Mammary epithelial cell (primary cell): Measurements from ENCODE around the gene CNTN5.

Source experiments
- EZH2 ChIP-seq: IDR thresholded peaks from 2 replicates; pipeline ENCODE4 v1.6.1; 2012; ENCODE audit warnings: low read length, inconsistent platforms, borderline replicate concordance
- TF ChIP-seq, protein P1 (sequence below), 2 donors: IDR thresholded peaks in 1 of 2; conservative IDR thresholded peaks in 1 of 2; 2 replicates each; pipeline ENCODE4 v1.5.1; 2011 to 2012; ENCODE audit warnings: inconsistent platforms in 2 of 2, low read length in 2 of 2, mild to moderate bottlenecking in 2 of 2, control low read depth in 1 of 2, low read depth in 1 of 2; ENCODE audit not compliant: insufficient read depth in 1 of 2; ENCODE audit errors: extremely low read depth in 1 of 2

DNA sequence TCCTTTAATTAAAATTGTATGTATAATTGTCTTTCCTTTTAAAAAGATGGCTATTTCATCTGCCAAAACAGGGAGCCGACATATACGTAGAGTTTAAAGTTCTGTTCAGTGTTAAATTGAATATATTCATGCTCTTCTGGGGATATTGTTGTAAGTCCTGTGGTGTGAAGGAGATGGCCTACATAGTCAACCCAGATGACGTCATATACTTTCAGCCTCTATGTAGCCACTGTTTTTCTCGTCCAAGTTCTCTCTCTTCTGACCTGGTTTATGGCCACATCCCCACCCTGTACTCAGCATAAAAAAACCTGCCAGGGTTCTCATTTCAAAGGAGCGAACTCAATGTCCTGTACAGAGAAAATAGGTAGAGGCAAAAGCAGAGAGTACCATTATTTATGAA, 1156.9 kb downstream of the CNTN5 start:
- TF ChIP-seq, protein P1, sequence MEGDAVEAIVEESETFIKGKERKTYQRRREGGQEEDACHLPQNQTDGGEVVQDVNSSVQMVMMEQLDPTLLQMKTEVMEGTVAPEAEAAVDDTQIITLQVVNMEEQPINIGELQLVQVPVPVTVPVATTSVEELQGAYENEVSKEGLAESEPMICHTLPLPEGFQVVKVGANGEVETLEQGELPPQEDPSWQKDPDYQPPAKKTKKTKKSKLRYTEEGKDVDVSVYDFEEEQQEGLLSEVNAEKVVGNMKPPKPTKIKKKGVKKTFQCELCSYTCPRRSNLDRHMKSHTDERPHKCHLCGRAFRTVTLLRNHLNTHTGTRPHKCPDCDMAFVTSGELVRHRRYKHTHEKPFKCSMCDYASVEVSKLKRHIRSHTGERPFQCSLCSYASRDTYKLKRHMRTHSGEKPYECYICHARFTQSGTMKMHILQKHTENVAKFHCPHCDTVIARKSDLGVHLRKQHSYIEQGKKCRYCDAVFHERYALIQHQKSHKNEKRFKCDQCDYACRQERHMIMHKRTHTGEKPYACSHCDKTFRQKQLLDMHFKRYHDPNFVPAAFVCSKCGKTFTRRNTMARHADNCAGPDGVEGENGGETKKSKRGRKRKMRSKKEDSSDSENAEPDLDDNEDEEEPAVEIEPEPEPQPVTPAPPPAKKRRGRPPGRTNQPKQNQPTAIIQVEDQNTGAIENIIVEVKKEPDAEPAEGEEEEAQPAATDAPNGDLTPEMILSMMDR (conservative IDR thresholded peaks at IDR 0.05 in 1 of 2, IDR thresholded peaks at IDR 0.05 in 1 of 2; ENCODE audit: extremely low read depth in 1 of 2, insufficient read depth in 1 of 2, low read depth in 1 of 2, low read length in 2 of 2): no peak
- TF ChIP-seq EZH2: no peak
